ENCODE data around the gene MORN2.

GRCh38 chr2:38925982-38926381 is 50.2 kb downstream of the MORN2 start:
- TF ChIP-seq ELK1 (IDR thresholded peaks at IDR 0.05; ENCODE audit: borderline replicate concordance, low read depth, low read length) (no peak), CTCF (conservative IDR thresholded peaks at IDR 0.05; ENCODE audit: low read depth, low read length) (no peak), CEBPB (IDR thresholded peaks at IDR 0.05; ENCODE audit: low read depth, low read length) (no peak), RFX5 (IDR thresholded peaks at IDR 0.05; ENCODE audit: low read depth, low read length) (no peak), POLR2A (IDR thresholded peaks at IDR 0.05; ENCODE audit: low read depth, low read length) (no peak)
- TF ChIP-seq, protein P1, sequence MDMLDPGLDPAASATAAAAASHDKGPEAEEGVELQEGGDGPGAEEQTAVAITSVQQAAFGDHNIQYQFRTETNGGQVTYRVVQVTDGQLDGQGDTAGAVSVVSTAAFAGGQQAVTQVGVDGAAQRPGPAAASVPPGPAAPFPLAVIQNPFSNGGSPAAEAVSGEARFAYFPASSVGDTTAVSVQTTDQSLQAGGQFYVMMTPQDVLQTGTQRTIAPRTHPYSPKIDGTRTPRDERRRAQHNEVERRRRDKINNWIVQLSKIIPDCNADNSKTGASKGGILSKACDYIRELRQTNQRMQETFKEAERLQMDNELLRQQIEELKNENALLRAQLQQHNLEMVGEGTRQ (IDR thresholded peaks at IDR 0.05; ENCODE audit: low read depth, low read length): no peak

Measured in IMR-90 (cell line).